Measurements from ENCODE around the gene IGSF11.

DNA sequence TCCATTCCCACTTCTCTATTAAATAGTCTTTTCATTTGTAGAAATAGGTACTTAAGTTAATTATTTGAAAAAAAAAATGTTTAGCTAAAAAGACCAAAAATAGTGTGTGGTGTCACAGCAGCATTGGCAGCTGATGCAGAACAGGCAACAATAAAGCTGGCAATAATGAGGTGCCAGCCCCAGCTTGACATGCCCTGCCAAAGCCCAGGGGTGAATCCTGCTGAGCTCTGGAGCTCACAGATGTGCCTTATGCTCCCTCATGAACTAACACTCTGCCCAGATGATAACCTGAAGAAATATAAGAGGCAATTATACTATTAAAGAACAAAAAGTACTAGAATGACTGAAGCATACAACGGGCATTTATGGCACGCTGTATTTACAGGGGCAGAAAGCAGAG lies 63.8 kb downstream of the IGSF11 start:
- TF ChIP-seq CTCF (IDR thresholded peaks at IDR 0.05), result no peak
- TF ChIP-seq ZFX (IDR thresholded peaks at IDR 0.05; ENCODE audit: borderline replicate concordance), result no peak
